ENCODE measurements around the gene SLC4A11. TPM values are rescaled to one million over a fixed set of nuclear protein-coding genes. Genes with fewer than 3 reads are reported as not detected.
"Not testable (repeated sequence)": the region's sequence is repeated elsewhere in the genome, so short reads cannot be mapped to it uniquely, and the experiment has no call there.

The SLC4A11 gene
- total and polyA plus RNA-seq, 2 donors = 0.14 to 4.4 TPM

DNA sequence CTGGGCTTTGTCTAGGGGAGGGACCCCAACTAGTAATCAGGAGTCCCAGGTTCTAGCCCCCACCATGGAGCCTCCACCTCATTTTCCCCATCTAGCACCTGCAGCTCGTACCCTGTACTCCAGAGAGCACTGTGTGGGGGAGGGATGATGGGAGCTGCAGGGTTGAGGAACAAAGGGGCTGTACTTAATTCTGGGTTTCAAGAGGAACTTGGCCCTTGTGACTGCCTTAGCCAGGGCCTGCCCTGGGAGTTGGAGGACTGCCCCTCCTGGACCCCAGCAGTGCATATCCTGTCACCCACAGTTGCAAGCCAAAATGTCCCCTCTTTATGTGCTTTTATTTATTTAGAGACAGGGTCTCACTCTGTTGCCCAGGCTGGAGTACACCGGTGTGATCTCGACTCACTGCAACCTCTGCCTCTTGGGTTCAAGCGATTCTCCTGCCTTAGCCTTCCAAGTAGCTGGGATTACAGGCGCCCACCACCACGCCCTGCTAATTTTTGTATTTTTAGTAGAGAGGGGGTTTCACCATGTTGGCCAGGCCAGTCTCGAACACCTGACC is 23.6 kb downstream of the SLC4A11 start:
- DNase-seq (ENCODE audit: low read depth in 6 of 9, low spot score in 9 of 9); H3K27ac ChIP-seq (ENCODE audit: low read depth in 1 of 2, low read length in 1 of 2); H3K9me3 ChIP-seq (ENCODE audit: control insufficient read depth in 2 of 2, insufficient read depth in 1 of 2, low read length in 1 of 2); H3K27me3 ChIP-seq (ENCODE audit: control insufficient read depth in 2 of 2, insufficient read depth in 1 of 2, low read length in 1 of 2); H3K4me3 ChIP-seq (ENCODE audit: low read length in 2 of 2): not testable (repeated sequence)
- Histone ChIP-seq H3K36me3 (ENCODE audit: control insufficient read depth in 2 of 2, insufficient read depth in 2 of 2, low read length in 1 of 2) (peaks cover 26 to 32% of the 10 kb centered on the region in 2 donors), H3K4me1 (ENCODE audit: control insufficient read depth in 2 of 2, insufficient read depth in 2 of 2, low read length in 2 of 2) (peaks cover 4 to 10% of the 10 kb centered on the region in 2 donors)
- 98% methylated on average over 7 of the region's 7 CpGs for WGBS

DNA sequence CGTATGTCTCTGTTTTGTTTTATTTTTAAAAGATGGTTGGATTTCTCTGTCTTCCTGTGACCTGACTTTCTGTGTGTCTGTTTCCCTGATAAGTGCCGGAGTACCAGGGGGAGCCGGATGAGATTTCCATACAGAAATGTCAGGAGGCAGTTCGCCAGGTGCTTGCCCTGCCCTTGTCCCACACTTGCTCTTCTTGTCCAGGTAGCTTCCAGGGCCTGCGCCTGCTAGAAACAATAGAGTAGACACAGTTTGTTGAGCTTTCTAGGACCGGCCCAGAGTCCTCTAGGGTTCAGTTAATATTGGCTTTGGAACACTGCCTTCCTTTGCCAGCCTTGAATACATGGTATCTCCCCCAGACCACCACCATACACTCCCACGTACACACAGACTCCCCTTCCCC is 25.8 kb downstream of the SLC4A11 start:
- no peaks in the 10 kb centered on the region for H3K9me3 ChIP-seq (ENCODE audit: control insufficient read depth in 2 of 2, insufficient read depth in 1 of 2, low read length in 1 of 2)
- WGBS = 98% methylated on average over 7 of the region's 7 CpGs
- H3K4me3 ChIP-seq (ENCODE audit: low read length in 2 of 2) = no peak overlapping the region
- H3K36me3 ChIP-seq (ENCODE audit: control insufficient read depth in 2 of 2, insufficient read depth in 2 of 2, low read length in 1 of 2) = peaks cover 25 to 26% of the 10 kb centered on the region in 2 donors
- no peak for DNase-seq (ENCODE audit: low read depth in 6 of 9, low spot score in 9 of 9)
- no peak overlapping the region for H3K27ac ChIP-seq (ENCODE audit: low read depth in 1 of 2, low read length in 1 of 2)
- H3K27me3 ChIP-seq (ENCODE audit: control insufficient read depth in 2 of 2, insufficient read depth in 1 of 2, low read length in 1 of 2) = no peaks in the 10 kb centered on the region
- H3K4me1 ChIP-seq (ENCODE audit: control insufficient read depth in 2 of 2, insufficient read depth in 2 of 2, low read length in 2 of 2) = peaks cover 13 to 15% of the 10 kb centered on the region in 2 donors

- H3K9me3 ChIP-seq (ENCODE audit: control insufficient read depth in 2 of 2, insufficient read depth in 1 of 2, low read length in 1 of 2) = no peaks in the 10 kb centered on the region
- H3K27ac ChIP-seq (ENCODE audit: low read depth in 1 of 2, low read length in 1 of 2) = no peak overlapping the region
- H3K36me3 ChIP-seq (ENCODE audit: control insufficient read depth in 2 of 2, insufficient read depth in 2 of 2, low read length in 1 of 2) = peaks cover 16 to 17% of the 10 kb centered on the region in 2 donors
- 93% methylated on average over 2 of the region's 2 CpGs for WGBS
- no peak for DNase-seq (ENCODE audit: low read depth in 6 of 9, low spot score in 9 of 9)
- peaks cover 14% of the 10 kb centered on the region in 2 donors for H3K4me1 ChIP-seq (ENCODE audit: control insufficient read depth in 2 of 2, insufficient read depth in 2 of 2, low read length in 2 of 2)
- H3K4me3 ChIP-seq (ENCODE audit: low read length in 2 of 2) = peak overlapping the region; percentile 93 to 99
- H3K27me3 ChIP-seq (ENCODE audit: control insufficient read depth in 2 of 2, insufficient read depth in 1 of 2, low read length in 1 of 2) = no peaks in the 10 kb centered on the region
Measured at GRCh38 chr20:3210346-3210745, 28.6 kb downstream of the SLC4A11 start.

GRCh38 chr20:3209946-3210317 is 29.1 kb downstream of the SLC4A11 start:
- Histone ChIP-seq H3K27ac (ENCODE audit: low read depth in 1 of 2, low read length in 1 of 2) (no peak overlapping the region), H3K4me3 (ENCODE audit: low read length in 2 of 2) (peak overlapping the region; percentile 93 to 99), H3K9me3 (ENCODE audit: control insufficient read depth in 2 of 2, insufficient read depth in 1 of 2, low read length in 1 of 2) (no peaks in the 10 kb centered on the region), H3K36me3 (ENCODE audit: control insufficient read depth in 2 of 2, insufficient read depth in 2 of 2, low read length in 1 of 2) (peaks cover 12 to 13% of the 10 kb centered on the region in 2 donors), H3K4me1 (ENCODE audit: control insufficient read depth in 2 of 2, insufficient read depth in 2 of 2, low read length in 2 of 2) (peaks cover 14% of the 10 kb centered on the region in 2 donors), H3K27me3 (ENCODE audit: control insufficient read depth in 2 of 2, insufficient read depth in 1 of 2, low read length in 1 of 2) (no peaks in the 10 kb centered on the region)
- 3% methylated on average over 10 of the region's 10 CpGs for WGBS
- no peak for DNase-seq (ENCODE audit: low read depth in 6 of 9, low spot score in 9 of 9)

DNA sequence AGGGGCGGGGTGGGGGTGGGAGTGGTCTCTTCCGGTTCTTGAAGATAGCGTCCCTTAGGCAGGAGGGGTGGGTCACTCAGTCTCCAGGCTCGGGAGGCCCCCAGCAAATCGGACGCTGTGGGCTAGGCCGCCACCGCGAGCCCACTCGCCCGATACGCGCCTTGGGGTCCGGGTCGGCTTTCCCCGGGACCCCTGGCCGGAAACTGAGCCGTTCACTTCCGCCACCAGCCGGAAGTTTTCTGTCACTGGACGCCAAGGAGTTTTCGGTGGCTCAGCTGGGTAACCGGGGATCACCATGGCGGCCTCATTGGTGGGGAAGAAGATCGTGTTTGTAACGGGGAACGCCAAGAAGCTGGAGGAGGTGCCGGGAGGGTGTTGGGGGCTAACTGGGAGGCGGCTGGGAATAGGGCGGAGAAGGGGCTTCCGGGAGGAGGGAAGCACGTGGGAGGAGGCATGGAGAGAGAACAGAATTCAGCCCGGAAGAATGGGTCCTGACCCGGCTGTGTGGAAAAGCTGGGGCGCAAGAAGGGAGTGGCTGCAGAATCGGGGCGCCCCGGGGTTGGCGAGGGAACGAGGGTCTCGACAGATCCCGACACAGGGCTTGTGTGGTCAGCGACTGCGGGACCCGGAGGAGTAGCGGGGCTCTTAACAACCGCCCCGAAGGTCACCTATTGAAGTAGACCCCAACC is 29.6 kb downstream of the SLC4A11 start, which contains the start of gene ITPA:
ITPA (plus strand) TSS at position 242 of the 689 bp plus-strand sequence; CDS start at position 296, 54 bp downstream.
- Histone ChIP-seq H3K36me3 (ENCODE audit: control insufficient read depth in 2 of 2, insufficient read depth in 2 of 2, low read length in 1 of 2) (peaks cover 10% of the 10 kb centered on the region in 2 donors), H3K4me1 (ENCODE audit: control insufficient read depth in 2 of 2, insufficient read depth in 2 of 2, low read length in 2 of 2) (peaks cover 14% of the 10 kb centered on the region in 2 donors), H3K27ac (ENCODE audit: low read depth in 1 of 2, low read length in 1 of 2) (peak within 1 kb of the TSS; percentile 83 to 97), H3K9me3 (ENCODE audit: control insufficient read depth in 2 of 2, insufficient read depth in 1 of 2, low read length in 1 of 2) (no peaks in the 10 kb centered on the region), H3K4me3 (ENCODE audit: low read length in 2 of 2) (peak within 1 kb of the TSS; percentile 93 to 99), H3K27me3 (ENCODE audit: control insufficient read depth in 2 of 2, insufficient read depth in 1 of 2, low read length in 1 of 2) (no peaks in the 10 kb centered on the region)
- under 1% methylated on average over 48 of the region's 48 CpGs for WGBS
- DNase-seq (ENCODE audit: low read depth in 6 of 9, low spot score in 9 of 9) = peak in 7 of 9 donors; percentile 19 to 80 (median 56)

DNA sequence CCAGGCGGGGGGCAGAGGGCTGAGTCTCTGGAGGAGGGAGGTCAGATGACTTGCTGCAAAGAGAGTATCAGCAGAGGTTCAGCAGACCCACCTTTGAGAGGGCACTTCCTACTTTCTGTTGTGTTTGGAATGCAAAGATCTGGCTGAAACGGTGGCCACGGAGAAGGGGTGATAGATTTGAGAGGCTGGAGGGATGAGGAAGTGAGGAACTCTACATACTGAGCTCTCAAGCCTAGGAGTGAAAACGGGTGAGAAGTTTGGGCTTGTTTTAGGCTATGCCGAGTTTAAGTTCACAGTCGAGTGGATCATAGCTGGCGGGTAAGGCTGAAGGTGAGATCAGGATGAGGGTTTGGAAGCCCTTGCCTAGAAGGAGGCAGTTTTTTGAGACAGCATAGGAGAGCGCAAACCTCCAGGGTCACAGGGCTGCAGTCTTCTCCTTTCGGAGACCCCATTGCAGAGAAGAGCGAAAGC is 30.2 kb downstream of the SLC4A11 start:
- Histone ChIP-seq H3K4me1 (ENCODE audit: control insufficient read depth in 2 of 2, insufficient read depth in 2 of 2, low read length in 2 of 2) (peaks cover 14% of the 10 kb centered on the region in 2 donors), H3K4me3 (ENCODE audit: low read length in 2 of 2) (peak overlapping the region; percentile 93 to 99), H3K36me3 (ENCODE audit: control insufficient read depth in 2 of 2, insufficient read depth in 2 of 2, low read length in 1 of 2) (peaks cover 7 to 8% of the 10 kb centered on the region in 2 donors), H3K9me3 (ENCODE audit: control insufficient read depth in 2 of 2, insufficient read depth in 1 of 2, low read length in 1 of 2) (no peaks in the 10 kb centered on the region), H3K27ac (ENCODE audit: low read depth in 1 of 2, low read length in 1 of 2) (peak overlapping the region; percentile 83 to 97), H3K27me3 (ENCODE audit: control insufficient read depth in 2 of 2, insufficient read depth in 1 of 2, low read length in 1 of 2) (no peaks in the 10 kb centered on the region)
- peak in 3 of 9 donors; percentile 24 to 36 (median 32) for DNase-seq (ENCODE audit: low read depth in 6 of 9, low spot score in 9 of 9)
- whole genome bisulfite sequencing = 1% methylated on average over 10 of the region's 10 CpGs

GRCh38 chr20:3204124-3204794 is 34.7 kb downstream of the SLC4A11 start, which contains the start of gene DDRGK1:
DDRGK1 (minus strand) TSS chr20:3204682; CDS start chr20:3204627, 55 bp downstream.
- DNase-seq (ENCODE audit: low read depth in 6 of 9, low spot score in 9 of 9) = peak; percentile 73 to 93 (median 87)

DNA sequence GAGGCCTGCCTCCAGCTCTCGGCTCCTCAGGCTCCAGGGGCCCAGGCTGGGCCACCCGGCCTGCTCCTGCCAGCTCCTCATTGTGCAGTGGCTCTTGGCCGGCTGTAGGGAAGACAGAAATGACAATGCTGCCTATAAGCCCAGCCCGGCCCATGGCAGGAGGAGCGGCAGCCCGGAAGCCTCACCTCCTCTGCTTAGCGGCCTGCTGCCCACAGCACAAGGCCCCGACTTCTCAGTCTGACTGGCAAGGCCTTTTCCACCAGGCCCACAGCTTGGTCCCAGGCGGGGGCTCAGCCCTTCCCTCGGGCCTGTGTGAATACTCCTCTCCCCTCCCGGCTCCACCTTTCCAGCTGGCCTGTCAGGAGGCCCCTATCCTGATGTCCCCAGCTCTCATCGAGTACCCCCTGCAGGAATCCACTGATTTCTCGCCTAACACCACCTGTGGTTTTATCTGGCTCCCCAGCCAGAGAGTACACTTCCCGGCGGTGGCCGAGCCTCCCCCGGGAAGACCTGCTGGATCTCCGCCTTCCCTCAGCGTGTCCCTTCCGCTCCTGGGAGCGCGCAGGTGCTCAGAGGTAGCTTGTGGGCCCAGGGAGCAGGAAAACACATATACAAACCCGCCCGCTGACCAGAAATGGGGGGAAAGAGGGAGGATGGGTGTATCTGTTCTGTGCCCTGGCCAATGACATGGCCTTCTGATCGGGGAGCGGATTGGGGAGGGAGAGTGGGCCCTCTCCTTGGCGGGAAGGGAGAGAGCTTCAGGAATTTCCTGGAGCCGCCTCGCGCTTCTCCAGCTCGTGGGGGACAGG is 35.5 kb downstream of the SLC4A11 start:
- Histone ChIP-seq H3K4me1 (ENCODE audit: control insufficient read depth in 2 of 2, insufficient read depth in 2 of 2, low read length in 2 of 2) (peaks cover 4 to 10% of the 10 kb centered on the region in 2 donors), H3K27me3 (ENCODE audit: control insufficient read depth in 2 of 2, insufficient read depth in 1 of 2, low read length in 1 of 2) (no peaks in the 10 kb centered on the region), H3K27ac (ENCODE audit: low read depth in 1 of 2, low read length in 1 of 2) (peak overlapping the region; percentile 93 to 94), H3K36me3 (ENCODE audit: control insufficient read depth in 2 of 2, insufficient read depth in 2 of 2, low read length in 1 of 2) (peaks cover 15 to 25% of the 10 kb centered on the region in 2 donors), H3K4me3 (ENCODE audit: low read length in 2 of 2) (peak overlapping the region; percentile 84 to 99), H3K9me3 (ENCODE audit: control insufficient read depth in 2 of 2, insufficient read depth in 1 of 2, low read length in 1 of 2) (no peaks in the 10 kb centered on the region)
- 30% methylated on average over 31 of the region's 31 CpGs for WGBS
- peak in 1 of 9 donors; percentile 9 for DNase-seq (ENCODE audit: low read depth in 6 of 9, low spot score in 9 of 9)

More at GRCh38 chr20:3204124-3204794, 34.7 kb downstream of the SLC4A11 start, which contains the start of gene DDRGK1:
- WGBS = under 1% methylated on average over 48 of the region's 48 CpGs
- H3K27ac ChIP-seq (ENCODE audit: low read depth in 1 of 2, low read length in 1 of 2) = peak within 1 kb of the TSS; percentile 93 to 94
- H3K27me3 ChIP-seq (ENCODE audit: control insufficient read depth in 2 of 2, insufficient read depth in 1 of 2, low read length in 1 of 2) = no peaks in the 10 kb centered on the region
- H3K4me3 ChIP-seq (ENCODE audit: low read length in 2 of 2) = peak within 1 kb of the TSS; percentile 84 to 99
- peaks cover 8 to 13% of the 10 kb centered on the region in 2 donors for H3K4me1 ChIP-seq (ENCODE audit: control insufficient read depth in 2 of 2, insufficient read depth in 2 of 2, low read length in 2 of 2)
- peaks cover 13 to 19% of the 10 kb centered on the region in 2 donors for H3K36me3 ChIP-seq (ENCODE audit: control insufficient read depth in 2 of 2, insufficient read depth in 2 of 2, low read length in 1 of 2)
- no peaks in the 10 kb centered on the region for H3K9me3 ChIP-seq (ENCODE audit: control insufficient read depth in 2 of 2, insufficient read depth in 1 of 2, low read length in 1 of 2)
